K562 (cell line): ENCODE results near the gene AMDHD1. TPM values are rescaled to one million over a fixed set of nuclear protein-coding genes. Genes with fewer than 3 reads are reported as not detected.

Source experiments
- ATAC-seq: fragments of 200-7000 bp; cut with Tn5 transposase; 3 replicates; pipeline ENCODE4 v1.9.1; 2020; ENCODE audit warnings: moderate library complexity
- BruUV-seq: library from RNA; stranded (reverse); fragments of 400-500 nt; replicated peaks from 2 replicates; lab custom pipeline; 2021; lab: Mats Ljungman, UMichigan
- CTCF ChIA-PET: fragments of 300-600 bp; formaldehyde crosslinking; extraction: SDS; loops from one replicate; lab custom pipeline; 2021; ENCODE audit warnings: low intra/inter-chr PET ratio; lab: Yijun Ruan, JAX
- POLR2A ChIA-PET: fragments of 300-600, 350-650 bp; sonication (Branson Sonifier 250); formaldehyde crosslinking; extraction: SDS; loops from one replicate; lab custom pipeline; 2021; ENCODE audit warnings: antibody characterized with exemption, inconsistent platforms; lab: Yijun Ruan, JAX
- DNase-seq, 4 experiments: peaks; one replicate each; pipeline versions ENCODE4 v3.0.0 to v3.0.0-alpha.2; 2011 to 2018; ENCODE audit warnings: low spot score in 3 of 4, mixed read lengths in 3 of 4; ENCODE audit errors: extremely low read depth in 1 of 4
- FAIRE-seq: peaks from 2 replicates; lab custom pipeline; 2011; peaks lifted over from hg19 to GRCh38; lab: Jason Lieb, UNC
- H2AFZ ChIP-seq: 2 replicates; pipeline ENCODE4 v1.6.0; 2011; ENCODE audit warnings: low read depth, low read length, control low read depth, inconsistent platforms
- H3K27ac ChIP-seq: fragments of 200-600 bp; 3 replicates; pipeline ENCODE4 v1.8.0; 2011; ENCODE audit warnings: low read depth, mild to moderate bottlenecking, control low read depth, inconsistent platforms, low read length, moderate library complexity, mixed read lengths; ENCODE audit errors: extremely low read depth
- H3K27me3 ChIP-seq, 2 experiments: fragments of 300-600 bp in 1 of 2; 2 replicates in 1 of 2; 3 replicates in 1 of 2; pipeline versions ENCODE4 v1.6.0 to v1.8.0; 2011; ENCODE audit warnings: inconsistent platforms in 2 of 2, low read length in 2 of 2, mild to moderate bottlenecking in 1 of 2, mixed read lengths in 1 of 2, moderate library complexity in 1 of 2; ENCODE audit not compliant: control insufficient read depth in 2 of 2, insufficient read depth in 2 of 2
- H3K36me3 ChIP-seq: fragments of 300-600 bp; 3 replicates; pipeline ENCODE4 v1.8.0; 2011; ENCODE audit warnings: mild to moderate bottlenecking, low read length, inconsistent platforms; ENCODE audit not compliant: control insufficient read depth, insufficient read depth
- H3K4me1 ChIP-seq, 2 experiments: fragments of 200-600 bp in 1 of 2; replicated peaks in 1 of 2; 2 replicates in 1 of 2; 3 replicates in 1 of 2; pipeline versions ENCODE4 v1.5.1 to v1.8.0; 2011; ENCODE audit warnings: inconsistent platforms in 2 of 2, low read length in 2 of 2, mild to moderate bottlenecking in 1 of 2, mixed read lengths in 1 of 2, moderate library complexity in 1 of 2; ENCODE audit not compliant: control insufficient read depth in 2 of 2, insufficient read depth in 2 of 2
- H3K4me2 ChIP-seq: 2 replicates; pipeline ENCODE4 v1.6.1; 2011; ENCODE audit warnings: low read length, control low read depth, inconsistent platforms, mixed read lengths; ENCODE audit not compliant: insufficient read depth
- H3K4me3 ChIP-seq: fragments of 200-600 bp; sonication (generic), shearing (Covaris generic); 2 replicates; pipeline ENCODE4 v1.5.1; 2016; ENCODE audit warnings: control low read depth, inconsistent platforms
- H3K79me2 ChIP-seq: fragments of 200-600 bp; 3 replicates; pipeline ENCODE4 v1.8.0; 2011; ENCODE audit warnings: low read length, inconsistent platforms; ENCODE audit not compliant: control insufficient read depth, insufficient read depth
- H3K9ac ChIP-seq, 2 experiments: 2 replicates each; pipeline versions ENCODE4 v1.6.0 to v1.6.1; 2011; ENCODE audit warnings: low read depth in 2 of 2, low read length in 2 of 2, control low read depth in 1 of 2, inconsistent platforms in 1 of 2, mild to moderate bottlenecking in 1 of 2, mixed read lengths in 1 of 2; ENCODE audit not compliant: insufficient read depth in 1 of 2
- H3K9me1 ChIP-seq: one replicate; pipeline ENCODE4 v1.6.0; 2011; ENCODE audit warnings: inconsistent platforms, mild to moderate bottlenecking, low read length, moderate library complexity; ENCODE audit not compliant: control insufficient read depth, insufficient read depth
- H3K9me3 ChIP-seq: replicated peaks from 2 replicates; pipeline ENCODE4 v1.5.1; 2011; ENCODE audit warnings: low read depth, low read length, inconsistent platforms; ENCODE audit not compliant: control insufficient read depth, insufficient read depth
- H4K20me1 ChIP-seq: replicated peaks from 2 replicates; pipeline ENCODE4 v1.6.1; 2011; ENCODE audit warnings: low read length, inconsistent platforms, mixed read lengths; ENCODE audit not compliant: control insufficient read depth, insufficient read depth
- CREM ChIP-seq: IDR thresholded peaks from 2 replicates; pipeline ENCODE4 v1.6.1; 2014; ENCODE audit warnings: antibody characterized with exemption, low read depth
- CUX1 ChIP-seq: fragments of 200-800 bp; sonication (Bioruptor generic); IDR thresholded peaks from 2 replicates; pipeline ENCODE4 v1.6.1; 2016; ENCODE audit warnings: missing genetic modification characterization, missing compliant biosample characterization
- DNMT1 ChIP-seq: fragments of 450-650 bp; IDR thresholded peaks from 2 replicates; pipeline ENCODE4 v1.6.1; 2016; ENCODE audit warnings: antibody characterized with exemption, mild to moderate bottlenecking
- HDAC8 ChIP-seq: fragments of 450-650 bp; IDR thresholded peaks from 2 replicates; pipeline ENCODE4 v1.6.1; 2016; ENCODE audit warnings: mild to moderate bottlenecking, missing genetic modification characterization, moderate library complexity, missing compliant biosample characterization
- HEY1 ChIP-seq: fragments of 250-450 bp; sonication (Bioruptor Pico); IDR thresholded peaks from 2 replicates; pipeline ENCODE4 v1.5.0; 2020; ENCODE audit warnings: mild to moderate bottlenecking, moderate library complexity, borderline replicate concordance
- HMGN3 ChIP-seq: IDR thresholded peaks from 2 replicates; pipeline ENCODE4 v1.6.1; 2011; ENCODE audit warnings: borderline replicate concordance, low read depth, mild to moderate bottlenecking, mixed read lengths, low read length; ENCODE audit not compliant: insufficient read length; ENCODE audit errors: extremely low read depth
- NRF1 ChIP-seq, 2 experiments: fragments of 450-650 bp; IDR thresholded peaks in 1 of 2; conservative IDR thresholded peaks in 1 of 2; 2 replicates each; pipeline ENCODE4 v1.6.1; 2014; ENCODE audit warnings: mild to moderate bottlenecking in 2 of 2
- PHB2 ChIP-seq: fragments of 450-650 bp; IDR thresholded peaks from 2 replicates; pipeline ENCODE4 v1.6.1; 2017; ENCODE audit warnings: low read depth
- ZBTB2 ChIP-seq: fragments of 450-650 bp; IDR thresholded peaks from 2 replicates; pipeline ENCODE4 v1.6.1; 2016; ENCODE audit warnings: antibody characterized with exemption
- ZEB2 ChIP-seq: fragments of 450-650 bp; IDR thresholded peaks from 2 replicates; pipeline ENCODE4 v1.6.1; 2016
- ZNF253 ChIP-seq: fragments of 250-450 bp; sonication (Bioruptor Pico); conservative IDR thresholded peaks from 2 replicates; pipeline ENCODE4 v1.6.1; 2021; ENCODE audit warnings: mild to moderate bottlenecking
- WGBS: fragments of 100-300 bp; shearing (Covaris generic); methylation state at CpG from one replicate; pipeline ENCODE4 v1.1.6; 2016; ENCODE audit warnings: low coverage, mixed read lengths; ENCODE audit not compliant: insufficient coverage; ENCODE audit errors: missing lambda C conversion rate; 5-methylcytosine and 5-hydroxymethylcytosine counted together
- in situ Hi-C: fragments of 300-500 bp; cut with MboI; formaldehyde crosslinking; loops from 4 replicates; pipeline ENCODE4 v1.15.0; 2018; ENCODE audit warnings: inconsistent platforms, mixed read lengths
- intact Hi-C: fragments of 100-400 bp; cut with micrococcal nuclease; formaldehyde crosslinking; loops from 2 replicates; pipeline ENCODE4 v1.14.2; 2022
- polyA plus RNA-seq, 8 experiments: library from polyadenylated mRNA; depleted of rRNA in 4 of 8; stranded (reverse) in 5 of 8; unstranded in 3 of 8; fragments of >200 nt; fragmentation: Nextera tagmentation in 2 of 8; fragmentation: Illumina TruSeq in 1 of 8; extraction: Ambion mirVana in 2 of 8; extraction: Trizol in 1 of 8; gene quantifications; 2 replicates each; pipeline versions ENCODE4 v1.2.1 to v1.2.3, GENCODE V29; 2011 to 2014; ENCODE audit warnings: inconsistent platforms in 1 of 8, missing spikeins in 1 of 8
- total RNA-seq, 7 experiments: library from RNA; depleted of rRNA in 6 of 7; stranded (reverse); fragments of >200 nt in 6 of 7; fragmentation: Illumina TruSeq in 2 of 7; extraction: Trizol in 2 of 7; gene quantifications; 2 replicates each; pipeline versions ENCODE4 v1.2.1 to v1.2.3, GENCODE V29; 2011 to 2021; ENCODE audit warnings: low replicate concordance in 1 of 7

Gene AMDHD1
- total and polyA plus RNA-seq, 9 of the 15 experiments (the other 6 are each of a cell fraction or from before 2014, with no cell fraction given), result not detected

- Histone ChIP-seq H2AFZ (no peak overlapping the region), H3K79me2 (no peaks in the 10 kb centered on the region), H3K27ac (no peak overlapping the region), H4K20me1 (no peaks in the 10 kb centered on the region)
- FAIRE-seq (no peak), DNase-seq (no peak), ATAC-seq (no peak)
- POLR2A ChIA-PET, result interaction anchor here (1.1 kb wide), 1 partner anchor 9 kb away, joined by 4 read pairs; no protein-coding TSS in a partner anchor
- in situ Hi-C loops, result no loop called here
- TF ChIP-seq PHB2 (no peak), CUX1 (CRISPR knock-in tag) (no peak), ZEB2 (no peak), DNMT1 (no peak), HDAC8 (no peak), HEY1 (CRISPR knock-in tag) (no peak), CREM (no peak), ZBTB2 (no peak), ZNF253 (CRISPR knock-in tag) (no peak), HMGN3 (no peak), NRF1 (conservative IDR thresholded peaks at IDR 0.05 in 1 of 2, IDR thresholded peaks at IDR 0.05 in 1 of 2) (no peak)
- TF ChIP-seq, all 486 proteins: peak for 0
- Histone ChIP-seq H3K4me2 (no peak overlapping the region), H3K9me3 (no peaks in the 10 kb centered on the region), H3K4me3 (no peak overlapping the region), H3K9ac (no peak overlapping the region), H3K9me1 (no peaks in the 10 kb centered on the region), H3K27me3 (no peaks in the 10 kb centered on the region), H3K4me1 (no peaks in the 10 kb centered on the region), H3K36me3 (peaks cover 13% of the 10 kb centered on the region; the same call in 2 of the 3 replicates)
- WGBS, result 17% methylated on average over 1 of the region's 1 CpG
- no TSS peak for BruUV-seq
- CTCF ChIA-PET, result no interaction called here
- intact Hi-C loops, result no loop called here
Measured at GRCh38 chr12:96007729-96008128, 64.6 kb downstream of the AMDHD1 start.
